ENCODE results near the gene RHOB.

RHOB gene

DNA sequence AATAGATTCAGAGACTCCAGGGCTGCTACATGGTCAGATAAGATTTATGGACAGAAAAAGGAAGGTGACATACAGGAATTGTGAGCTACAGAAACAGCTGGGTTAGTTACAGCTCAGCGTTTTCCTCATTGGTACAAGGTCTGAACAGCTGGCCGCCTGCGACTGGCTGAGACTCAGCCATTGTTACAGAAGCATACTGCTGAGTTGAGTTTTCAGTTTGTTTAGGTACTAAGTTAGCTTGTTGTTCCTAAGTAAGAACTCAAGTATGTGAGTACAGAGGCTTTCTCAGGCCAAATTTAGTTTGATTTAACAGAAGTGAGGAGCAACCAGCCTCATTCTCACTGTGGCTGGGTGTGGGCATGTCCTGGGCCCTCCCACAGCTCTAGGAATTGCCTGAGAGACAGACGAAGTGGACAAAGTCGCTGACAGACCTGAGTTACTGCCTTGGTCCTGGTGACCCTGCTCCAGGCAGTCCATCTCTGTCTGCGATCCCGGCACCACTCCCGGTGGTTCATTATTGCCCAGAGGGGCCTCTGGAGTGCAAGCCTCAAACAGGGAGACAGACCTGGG lies 27.8 kb upstream of the RHOB start:
- H3K9ac ChIP-seq (ENCODE audit: low read length) = no peak overlapping the region
- no peak overlapping the region for H3K23ac ChIP-seq (ENCODE audit: low read length)
- H2BK120ac ChIP-seq (ENCODE audit: insufficient read depth, low read length, poor library complexity) = no peak overlapping the region
- no peak overlapping the region for H4K8ac ChIP-seq (ENCODE audit: low read depth, low read length)
- H3K4me2 ChIP-seq (ENCODE audit: low read length) = no peak overlapping the region
- H4K12ac ChIP-seq (ENCODE audit: low read depth, low read length) = no peak overlapping the region
- H3K4me3 ChIP-seq (ENCODE audit: low read depth, low read length) = no peak overlapping the region
- no peak overlapping the region for H2BK5ac ChIP-seq (ENCODE audit: low read depth, low read length, poor library complexity)
- no peak for DNase-seq
- H3K14ac ChIP-seq (ENCODE audit: low read length) = no peak overlapping the region
- peaks cover 6% of the 10 kb centered on the region in 2 experiments for H3K4me1 ChIP-seq (ENCODE audit: control insufficient read depth in 1 of 2, insufficient read depth in 2 of 2, low read length in 2 of 2)
- H4K91ac ChIP-seq (ENCODE audit: low read depth, low read length) = no peak overlapping the region
- no peaks in the 10 kb centered on the region for H3K27me3 ChIP-seq (ENCODE audit: insufficient read depth, low read length)
- no peak overlapping the region for H3K18ac ChIP-seq (ENCODE audit: low read length)
- peaks cover 2% of the 10 kb centered on the region for H3K79me1 ChIP-seq (ENCODE audit: low read length)
- no peak overlapping the region for H3K4ac ChIP-seq (ENCODE audit: low read depth, low read length)
- no peak overlapping the region for H2BK12ac ChIP-seq (ENCODE audit: low read length)
- no peak overlapping the region for H2AK5ac ChIP-seq (ENCODE audit: low read length)
- H2AFZ ChIP-seq (ENCODE audit: insufficient read depth, low read length, poor library complexity) = peak overlapping the region; percentile 59
- H3K9me3 ChIP-seq (ENCODE audit: insufficient read depth, low read depth, low read length) = no peaks in the 10 kb centered on the region
- H3K36me3 ChIP-seq (ENCODE audit: control insufficient read depth in 1 of 2, insufficient read depth in 2 of 2, low read length in 2 of 2) = no peaks in the 10 kb centered on the region
- H3K27ac ChIP-seq (ENCODE audit: low read depth, low read length) = no peak overlapping the region
- no peaks in the 10 kb centered on the region for H3K79me2 ChIP-seq (ENCODE audit: control insufficient read depth, insufficient read depth, low read length, poor library complexity)
- WGBS (ENCODE audit: extremely low coverage, insufficient coverage, insufficient read length) = no CpG with 5 or more reads among the region's 8 CpGs

DNA sequence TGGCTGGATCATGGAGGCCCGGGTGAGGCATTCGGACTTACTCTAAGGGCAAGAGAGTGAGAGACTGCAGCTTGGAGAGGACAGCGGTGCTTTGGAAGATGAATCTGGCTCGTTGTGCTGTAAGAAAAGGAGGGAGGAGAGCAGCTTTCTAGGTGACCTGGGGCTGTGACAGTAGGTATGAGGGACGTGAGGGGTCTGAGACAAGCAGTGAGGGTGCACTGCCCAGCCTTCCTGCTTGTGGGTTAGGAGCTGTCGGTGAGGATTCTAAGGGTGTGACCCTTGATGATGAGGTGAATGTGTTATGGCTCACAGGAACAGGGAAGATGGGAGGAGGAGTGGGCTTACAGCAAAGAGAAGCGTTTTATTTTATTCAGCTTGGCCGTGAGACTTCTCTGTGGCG lies 27.1 kb upstream of the RHOB start:
- Histone ChIP-seq H2BK12ac (ENCODE audit: low read length) (no peak overlapping the region), H3K79me2 (ENCODE audit: control insufficient read depth, insufficient read depth, low read length, poor library complexity) (no peaks in the 10 kb centered on the region), H4K12ac (ENCODE audit: low read depth, low read length) (no peak overlapping the region), H3K36me3 (ENCODE audit: control insufficient read depth in 1 of 2, insufficient read depth in 2 of 2, low read length in 2 of 2) (no peaks in the 10 kb centered on the region), H2BK120ac (ENCODE audit: insufficient read depth, low read length, poor library complexity) (no peak overlapping the region), H3K9ac (ENCODE audit: low read length) (no peak overlapping the region), H2AFZ (ENCODE audit: insufficient read depth, low read length, poor library complexity) (no peak overlapping the region), H3K23ac (ENCODE audit: low read length) (peak overlapping the region; percentile 6), H3K9me3 (ENCODE audit: insufficient read depth, low read depth, low read length) (no peaks in the 10 kb centered on the region), H4K8ac (ENCODE audit: low read depth, low read length) (no peak overlapping the region), H3K4me2 (ENCODE audit: low read length) (no peak overlapping the region), H3K14ac (ENCODE audit: low read length) (no peak overlapping the region), H3K4me1 (ENCODE audit: control insufficient read depth in 1 of 2, insufficient read depth in 2 of 2, low read length in 2 of 2) (peaks cover 9 to 10% of the 10 kb centered on the region in 2 experiments), H3K27me3 (ENCODE audit: insufficient read depth, low read length) (no peaks in the 10 kb centered on the region), H2BK5ac (ENCODE audit: low read depth, low read length, poor library complexity) (no peak overlapping the region), H3K79me1 (ENCODE audit: low read length) (peaks cover 2% of the 10 kb centered on the region), H3K18ac (ENCODE audit: low read length) (no peak overlapping the region), H3K27ac (ENCODE audit: low read depth, low read length) (no peak overlapping the region), H3K4ac (ENCODE audit: low read depth, low read length) (no peak overlapping the region), H2AK5ac (ENCODE audit: low read length) (no peak overlapping the region), H4K91ac (ENCODE audit: low read depth, low read length) (no peak overlapping the region), H3K4me3 (ENCODE audit: low read depth, low read length) (no peak overlapping the region)
- DNase-seq = no peak
- no CpG with 5 or more reads among the region's 9 CpGs for WGBS (ENCODE audit: extremely low coverage, insufficient coverage, insufficient read length)

DNA sequence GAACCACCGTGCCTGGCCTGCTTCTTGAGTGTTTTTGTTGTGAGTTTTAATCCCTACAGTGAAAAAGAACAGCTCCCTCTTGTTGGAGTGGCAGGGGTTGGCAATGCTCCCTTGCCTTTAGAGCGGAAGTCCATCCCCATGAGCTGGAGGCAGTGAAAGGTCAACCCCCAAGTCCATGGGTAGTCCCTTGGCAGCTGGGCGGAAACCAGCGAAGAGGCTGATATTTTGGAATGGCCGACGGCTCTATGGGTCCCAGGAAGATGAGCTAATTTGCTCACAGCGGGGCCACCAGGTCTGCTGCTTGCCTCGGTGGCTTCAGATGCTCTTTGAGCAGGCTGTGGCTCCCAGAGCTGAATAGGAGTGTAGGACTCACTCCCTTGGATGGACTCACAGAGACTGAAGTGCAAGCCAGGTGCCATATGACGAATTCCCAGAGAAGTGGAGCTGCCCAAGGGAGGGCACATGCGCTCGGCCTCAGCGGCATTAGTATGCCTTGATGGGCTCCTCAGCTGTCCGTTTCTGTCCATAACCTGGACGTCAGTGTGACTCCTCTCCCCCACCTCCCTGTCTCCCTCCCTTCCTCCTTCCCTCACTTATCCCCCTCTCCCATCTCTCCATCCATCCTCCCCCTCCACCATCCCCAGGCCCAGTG lies 25.4 kb upstream of the RHOB start:
- Histone ChIP-seq H3K14ac (ENCODE audit: low read length) (no peak overlapping the region), H2AK5ac (ENCODE audit: low read length) (no peak overlapping the region), H3K27ac (ENCODE audit: low read depth, low read length) (no peak overlapping the region), H3K4me3 (ENCODE audit: low read depth, low read length) (no peak overlapping the region), H3K36me3 (ENCODE audit: control insufficient read depth in 1 of 2, insufficient read depth in 2 of 2, low read length in 2 of 2) (no peaks in the 10 kb centered on the region), H4K91ac (ENCODE audit: low read depth, low read length) (no peak overlapping the region), H2BK120ac (ENCODE audit: insufficient read depth, low read length, poor library complexity) (no peak overlapping the region), H3K9ac (ENCODE audit: low read length) (no peak overlapping the region), H2AFZ (ENCODE audit: insufficient read depth, low read length, poor library complexity) (no peak overlapping the region), H2BK5ac (ENCODE audit: low read depth, low read length, poor library complexity) (no peak overlapping the region), H3K27me3 (ENCODE audit: insufficient read depth, low read length) (no peaks in the 10 kb centered on the region), H3K18ac (ENCODE audit: low read length) (no peak overlapping the region), H3K23ac (ENCODE audit: low read length) (no peak overlapping the region), H2BK12ac (ENCODE audit: low read length) (no peak overlapping the region), H3K79me2 (ENCODE audit: control insufficient read depth, insufficient read depth, low read length, poor library complexity) (no peaks in the 10 kb centered on the region), H3K4me1 (ENCODE audit: control insufficient read depth in 1 of 2, insufficient read depth in 2 of 2, low read length in 2 of 2) (peaks cover 11 to 12% of the 10 kb centered on the region in 2 experiments), H3K9me3 (ENCODE audit: insufficient read depth, low read depth, low read length) (no peaks in the 10 kb centered on the region), H4K8ac (ENCODE audit: low read depth, low read length) (no peak overlapping the region), H4K12ac (ENCODE audit: low read depth, low read length) (no peak overlapping the region), H3K79me1 (ENCODE audit: low read length) (peaks cover 2% of the 10 kb centered on the region), H3K4ac (ENCODE audit: low read depth, low read length) (no peak overlapping the region), H3K4me2 (ENCODE audit: low read length) (no peak overlapping the region)
- no CpG with 5 or more reads among the region's 14 CpGs for WGBS (ENCODE audit: extremely low coverage, insufficient coverage, insufficient read length)
- no peak for DNase-seq

DNA sequence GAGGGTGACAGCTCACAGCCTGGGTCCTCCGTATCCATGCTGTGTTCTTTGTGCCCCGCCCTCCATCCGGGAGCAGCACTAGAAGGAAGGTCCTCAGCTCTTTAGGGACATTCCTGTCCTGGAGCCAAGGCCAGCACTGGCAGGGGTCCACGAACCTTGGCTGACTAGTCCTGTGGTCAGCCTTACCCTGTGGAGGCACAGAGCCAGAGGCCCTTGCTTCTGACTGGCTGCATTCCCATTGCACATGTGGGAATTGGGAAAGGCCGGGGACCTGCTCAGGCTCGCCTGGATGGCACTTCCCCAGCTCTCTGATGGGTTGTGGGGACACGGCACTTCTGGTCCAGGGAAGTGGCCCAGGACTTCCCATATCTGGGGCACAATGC lies 24.9 kb upstream of the RHOB start:
- Histone ChIP-seq H4K91ac (ENCODE audit: low read depth, low read length) (no peak overlapping the region), H4K8ac (ENCODE audit: low read depth, low read length) (no peak overlapping the region), H3K36me3 (ENCODE audit: control insufficient read depth in 1 of 2, insufficient read depth in 2 of 2, low read length in 2 of 2) (no peaks in the 10 kb centered on the region), H3K9me3 (ENCODE audit: insufficient read depth, low read depth, low read length) (no peaks in the 10 kb centered on the region), H2AFZ (ENCODE audit: insufficient read depth, low read length, poor library complexity) (no peak overlapping the region), H3K14ac (ENCODE audit: low read length) (no peak overlapping the region), H2BK5ac (ENCODE audit: low read depth, low read length, poor library complexity) (no peak overlapping the region), H3K4me2 (ENCODE audit: low read length) (no peak overlapping the region), H3K79me2 (ENCODE audit: control insufficient read depth, insufficient read depth, low read length, poor library complexity) (no peaks in the 10 kb centered on the region), H3K18ac (ENCODE audit: low read length) (no peak overlapping the region), H3K23ac (ENCODE audit: low read length) (no peak overlapping the region), H3K27ac (ENCODE audit: low read depth, low read length) (no peak overlapping the region), H3K79me1 (ENCODE audit: low read length) (peaks cover 2% of the 10 kb centered on the region), H3K27me3 (ENCODE audit: insufficient read depth, low read length) (no peaks in the 10 kb centered on the region), H3K4me3 (ENCODE audit: low read depth, low read length) (no peak overlapping the region), H3K4me1 (ENCODE audit: control insufficient read depth in 1 of 2, insufficient read depth in 2 of 2, low read length in 2 of 2) (peaks cover 11 to 12% of the 10 kb centered on the region in 2 experiments), H4K12ac (ENCODE audit: low read depth, low read length) (no peak overlapping the region), H3K9ac (ENCODE audit: low read length) (no peak overlapping the region), H2AK5ac (ENCODE audit: low read length) (no peak overlapping the region), H3K4ac (ENCODE audit: low read depth, low read length) (no peak overlapping the region), H2BK120ac (ENCODE audit: insufficient read depth, low read length, poor library complexity) (no peak overlapping the region), H2BK12ac (ENCODE audit: low read length) (no peak overlapping the region)
- no peak for DNase-seq
- WGBS (ENCODE audit: extremely low coverage, insufficient coverage, insufficient read length) = no CpG with 5 or more reads among the region's 7 CpGs

Measured in trophoblast cell (in vitro differentiated cells and primary cell).